GM19099 (cell line): ENCODE measurements around the gene CASKIN2.

Experiments
- POLR2A ChIP-seq: IDR thresholded peaks from 3 replicates; pipeline ENCODE4 v1.6.1; 2011; ENCODE audit warnings: low read depth; ENCODE audit not compliant: insufficient read length; ENCODE audit errors: extremely low read depth

Gene CASKIN2

DNA sequence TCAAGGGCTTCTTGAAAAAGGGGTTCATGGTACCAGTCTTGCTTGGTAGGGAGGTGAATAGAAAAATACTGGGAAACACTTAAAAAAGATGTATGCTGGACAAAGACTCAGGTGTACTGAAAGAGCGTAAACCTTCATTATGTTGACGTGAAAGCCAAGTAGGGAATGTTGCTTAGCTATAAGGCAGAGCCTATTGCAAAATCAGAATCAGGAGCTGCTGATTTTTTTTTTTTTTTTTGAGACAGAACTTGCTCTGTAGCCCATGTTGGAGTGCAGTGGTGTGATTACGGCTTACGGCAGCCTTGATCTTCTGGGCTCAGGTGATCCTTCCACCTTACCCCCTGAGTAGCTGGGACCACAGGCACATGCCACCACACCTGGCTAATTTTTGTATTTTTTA is 55.0 kb downstream of the CASKIN2 start:
- TF ChIP-seq POLR2A = no peak

DNA sequence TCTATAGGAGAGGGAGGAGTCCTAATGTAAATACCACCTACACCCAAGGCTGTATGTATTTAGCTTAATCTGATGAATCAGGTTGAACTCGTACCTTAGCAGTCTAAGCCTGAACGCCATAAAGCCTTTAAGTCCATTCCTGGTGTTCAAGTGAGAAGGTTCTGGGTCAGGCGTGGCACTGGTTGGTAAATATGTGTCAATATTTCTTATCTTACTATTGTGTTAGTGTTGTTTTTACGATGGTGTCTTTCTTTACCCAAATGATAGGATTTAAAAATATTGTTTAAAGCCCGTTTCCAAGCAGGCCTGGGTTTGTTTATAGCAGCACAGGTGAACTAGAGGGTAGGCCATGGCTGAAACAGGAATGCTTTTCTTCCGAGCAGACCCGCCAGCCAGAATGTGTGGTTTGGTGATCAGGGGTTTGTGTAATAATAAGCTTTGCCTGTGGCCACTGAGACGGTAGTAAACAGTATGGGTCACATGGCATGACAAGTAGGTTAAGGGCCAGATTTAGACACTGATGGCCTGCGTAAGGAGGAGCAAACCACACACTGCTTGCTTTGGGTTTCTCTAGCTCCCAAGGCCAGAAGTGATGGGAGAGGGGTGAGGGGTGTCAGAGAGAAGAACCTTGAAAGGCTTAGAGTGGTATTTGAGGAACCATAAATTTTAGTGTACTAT is 55.6 kb downstream of the CASKIN2 start:
- TF ChIP-seq POLR2A = no peak

DNA sequence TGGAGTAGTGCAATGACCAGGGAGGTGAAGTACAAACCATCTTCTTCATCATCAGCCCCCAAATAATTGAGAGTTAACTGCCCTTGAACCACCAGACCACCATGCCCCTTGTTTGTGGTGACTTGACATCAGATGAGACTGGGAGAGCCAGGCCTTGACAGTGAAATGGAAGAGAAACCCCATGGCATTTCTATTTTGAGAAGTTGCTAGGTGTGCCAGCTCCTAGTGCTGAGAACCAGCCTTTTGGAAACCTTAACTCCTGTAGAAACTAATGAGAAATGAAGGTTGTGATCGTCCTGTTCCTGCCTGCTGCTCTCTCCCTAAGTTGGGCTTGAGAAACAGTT is 56.1 kb downstream of the CASKIN2 start:
- no peak for TF ChIP-seq POLR2A

DNA sequence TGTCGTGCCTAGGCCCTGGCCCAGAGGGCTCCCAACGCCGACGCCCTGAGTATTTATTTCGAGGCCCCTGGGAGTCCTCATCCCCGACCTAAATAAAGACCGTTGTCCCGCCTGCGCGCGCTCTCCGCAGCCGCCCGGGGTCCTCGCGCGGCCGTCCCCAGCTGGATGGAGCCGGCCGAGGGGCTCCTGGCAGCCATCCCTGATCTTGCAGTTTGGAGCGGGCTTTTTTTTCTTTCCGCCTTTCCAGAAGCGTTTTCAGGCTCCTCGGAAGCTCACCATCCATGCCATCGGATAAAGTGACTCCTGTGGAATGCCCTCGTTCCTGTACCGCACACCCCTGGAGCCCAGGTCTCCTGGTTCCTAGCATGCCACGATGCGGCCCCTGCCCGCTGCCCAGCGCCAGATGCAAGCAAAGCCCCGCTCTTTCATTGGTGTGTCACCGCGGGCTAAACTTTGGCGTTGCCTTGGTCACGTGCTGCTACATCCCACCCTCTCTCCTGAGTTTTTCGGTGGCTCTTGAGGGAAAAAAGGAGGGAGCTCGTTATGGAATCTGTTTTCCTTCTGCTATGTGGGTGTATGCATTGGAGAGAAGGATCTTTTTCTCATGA is 58.2 kb downstream of the CASKIN2 start:
- no peak for TF ChIP-seq POLR2A

DNA sequence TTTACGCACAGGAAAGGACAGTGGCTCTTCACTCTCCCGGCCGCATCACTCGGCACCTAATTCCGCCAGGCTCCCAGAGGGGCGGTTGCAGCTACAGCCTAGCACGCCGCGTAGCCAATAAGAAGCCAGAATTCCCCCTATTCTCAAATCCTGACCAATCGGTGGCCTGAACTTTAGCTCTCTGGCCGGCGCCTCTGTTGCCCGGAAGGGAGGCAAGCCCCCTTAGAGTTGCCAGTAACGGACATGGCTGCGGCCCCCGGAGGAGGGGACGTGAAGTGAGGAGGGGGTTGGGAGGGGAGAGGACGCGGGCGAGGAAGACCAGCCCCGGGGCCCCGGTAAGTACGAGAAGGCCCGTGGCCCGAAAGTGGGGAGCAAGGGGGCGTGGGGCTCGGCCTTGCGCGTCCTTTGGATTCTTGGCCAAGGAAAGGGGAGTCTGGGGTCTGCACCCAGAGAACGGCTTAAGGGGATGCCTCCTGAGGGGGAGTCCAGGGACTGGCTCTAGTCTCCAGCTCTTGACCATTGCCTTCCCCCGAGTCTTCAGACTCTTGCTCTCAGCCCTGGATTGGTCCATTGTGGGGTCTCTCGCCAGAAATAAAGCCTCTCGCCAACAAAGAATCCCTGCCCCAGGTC is 58.8 kb downstream of the CASKIN2 start, which contains the start of gene TMEM94:
Gene TMEM94 (plus strand): TSS at position 219 of the 630 bp plus-strand sequence. CDS start 15,271 bp downstream, outside the sequence.
- TF ChIP-seq POLR2A = peak; percentile 62

DNA sequence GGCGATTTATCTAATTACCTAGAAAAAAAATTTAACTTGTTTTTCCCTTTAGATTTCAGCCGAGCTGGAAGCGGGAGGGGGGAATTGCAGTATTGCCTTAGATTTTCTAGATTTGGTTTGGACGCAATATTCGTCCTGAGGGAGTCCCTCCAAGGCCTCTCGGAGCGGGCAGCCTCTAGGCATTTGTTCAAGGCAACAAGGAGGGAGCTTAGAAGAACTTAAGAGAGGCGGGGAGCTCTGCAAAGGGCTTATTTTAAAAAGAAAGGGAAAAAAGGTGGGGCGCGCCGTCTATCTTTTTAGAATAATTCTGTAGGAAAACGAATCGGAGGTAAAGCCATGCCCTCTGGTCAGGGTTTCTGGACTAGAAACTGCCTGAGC is 59.3 kb downstream of the CASKIN2 start:
- peak; percentile 68 for TF ChIP-seq POLR2A

DNA sequence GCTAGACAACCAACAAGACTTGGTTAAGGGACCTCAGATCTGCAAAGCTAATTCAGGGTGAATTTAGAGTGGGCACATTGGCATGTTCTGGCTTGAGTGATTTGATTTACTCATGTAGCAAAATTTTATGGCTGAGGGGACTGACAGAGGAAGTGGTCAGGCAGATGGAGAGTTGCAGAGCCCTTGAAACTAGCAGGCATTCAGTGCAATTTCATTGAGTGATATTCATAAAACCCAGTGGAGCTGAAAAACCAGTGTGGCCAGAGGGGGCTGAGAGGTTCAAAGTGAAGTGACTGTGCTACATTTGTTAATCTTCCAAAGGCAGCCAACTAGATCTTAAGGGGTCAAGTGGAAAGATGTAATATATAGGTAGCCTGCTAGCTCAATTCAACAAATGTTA is 61.1 kb downstream of the CASKIN2 start:
- no peak for TF ChIP-seq POLR2A

DNA sequence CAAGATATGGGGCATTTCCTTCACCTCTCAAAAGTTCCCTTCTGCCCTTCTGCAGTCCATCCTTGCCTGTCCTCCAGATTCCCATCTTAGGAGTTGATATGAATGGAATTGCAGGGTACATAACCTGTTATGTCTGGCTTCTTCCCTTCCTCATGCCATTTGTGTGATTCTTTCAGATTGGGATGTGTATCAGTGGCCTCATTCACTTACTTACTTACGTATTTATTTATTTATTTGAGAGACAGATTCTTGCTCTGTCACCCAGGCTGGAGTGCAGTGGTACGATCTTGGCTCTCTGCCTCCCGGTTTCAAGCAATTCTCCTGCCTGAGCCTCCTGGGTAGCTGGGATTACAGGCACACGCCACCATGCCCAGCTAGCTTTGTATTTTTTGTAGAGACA is 65.1 kb downstream of the CASKIN2 start:
- no peak for TF ChIP-seq POLR2A
